Non-pigmented ciliary epithelial cell (primary cell): ENCODE data around the gene INSL3.
"Not testable (repeated sequence)": the region's sequence is repeated elsewhere in the genome, so short reads cannot be mapped to it uniquely, and the experiment has no call there.

Experiments
- DNase-seq: peaks from one replicate; pipeline ENCODE4 v3.0.0-alpha.2; 2010; ENCODE audit warnings: low read depth

Gene INSL3

GRCh38 chr19:17783721-17784120, 37.6 kb downstream of the INSL3 start:
- not testable (repeated sequence) for DNase-seq

- no peak for DNase-seq
These were observed 40.5 kb downstream of the INSL3 start for GRCh38 chr19:17780781-17781180.

- DNase-seq = no peak
These were observed 42.1 kb downstream of the INSL3 start for GRCh38 chr19:17778968-17779929.

GRCh38 chr19:17778251-17778967, 42.9 kb downstream of the INSL3 start:
- no peak for DNase-seq

GRCh38 chr19:17777840-17778239, 43.5 kb downstream of the INSL3 start:
- DNase-seq = not testable (repeated sequence)

GRCh38 chr19:17775991-17776803, 45.1 kb downstream of the INSL3 start:
- no peak for DNase-seq

- DNase-seq = no peak
These were observed 45.9 kb downstream of the INSL3 start for GRCh38 chr19:17775245-17775927.

GRCh38 chr19:17772172-17772571, 49.1 kb downstream of the INSL3 start:
- no peak for DNase-seq

- DNase-seq = no peak
These were observed 50.7 kb downstream of the INSL3 start for GRCh38 chr19:17770613-17771012.

- DNase-seq = no peak
These were observed 53.8 kb downstream of the INSL3 start for GRCh38 chr19:17767559-17767958.

GRCh38 chr19:17766543-17767131, 54.7 kb downstream of the INSL3 start:
- peak; percentile 35 for DNase-seq
